Liver (tissue), 9 donors: ENCODE data around the gene CCN5. TPM values are rescaled to one million over a fixed set of nuclear protein-coding genes. Genes with fewer than 3 reads are reported as not detected.

Experiments
- DNase-seq: peaks from one replicate; pipeline ENCODE4 v3.0.0-alpha.2; 2017; ENCODE audit warnings: low spot score
- H3K27ac ChIP-seq, 2 donors: one replicate each; pipeline ENCODE4 v1.7.0; 2013; ENCODE audit warnings: inconsistent platforms in 2 of 2, low read length in 2 of 2, control low read depth in 1 of 2, low read depth in 1 of 2, mild to moderate bottlenecking in 1 of 2
- H3K27me3 ChIP-seq, 4 donors: one replicate each; pipeline versions ENCODE4 v1.6.1 to v1.7.0; 2013; ENCODE audit warnings: low read length in 3 of 4, inconsistent platforms in 1 of 4, mild to moderate bottlenecking in 1 of 4, moderate library complexity in 1 of 4; ENCODE audit not compliant: control insufficient read depth in 4 of 4, insufficient read depth in 4 of 4
- H3K36me3 ChIP-seq, 4 donors: one replicate each; pipeline versions ENCODE4 v1.6.1 to v1.7.0; 2013; ENCODE audit warnings: low read length in 3 of 4, mild to moderate bottlenecking in 3 of 4, low read depth in 1 of 4, moderate library complexity in 1 of 4; ENCODE audit not compliant: control insufficient read depth in 4 of 4, insufficient read depth in 3 of 4
- H3K4me1 ChIP-seq, 4 donors: one replicate each; pipeline versions ENCODE4 v1.6.1 to v1.7.0; 2013; ENCODE audit warnings: low read length in 3 of 4, mild to moderate bottlenecking in 3 of 4, moderate library complexity in 1 of 4; ENCODE audit not compliant: control insufficient read depth in 4 of 4, insufficient read depth in 4 of 4
- H3K4me3 ChIP-seq, 3 donors: one replicate each; pipeline versions ENCODE4 v1.6.1 to v1.7.0; 2013; ENCODE audit warnings: low read length in 3 of 3, control low read depth in 1 of 3, low read depth in 1 of 3, mild to moderate bottlenecking in 1 of 3
- H3K9ac ChIP-seq, 2 donors: one replicate each; pipeline ENCODE4 v1.7.0; 2013; ENCODE audit warnings: low read length in 2 of 2, mild to moderate bottlenecking in 2 of 2, moderate library complexity in 2 of 2, control low read depth in 1 of 2, low read depth in 1 of 2
- H3K9me3 ChIP-seq, 4 donors: one replicate each; pipeline versions ENCODE4 v1.6.1 to v1.7.0; 2013; ENCODE audit warnings: low read length in 3 of 4; ENCODE audit not compliant: control insufficient read depth in 4 of 4
- CTCF ChIP-seq: fragments of 150-350 bp; IDR thresholded peaks from 2 replicates; pipeline ENCODE4 v1.5.1; 2017; ENCODE audit warnings: improper control_type of control experiment, low read depth, low read length; ENCODE audit not compliant: missing input control
- FOXA1 ChIP-seq: IDR thresholded peaks from 2 replicates; pipeline ENCODE4 v1.6.1; 2016; ENCODE audit warnings: antibody characterized with exemption
- FOXA2 ChIP-seq: IDR thresholded peaks from 2 replicates; pipeline ENCODE4 v1.6.1; 2016; ENCODE audit warnings: antibody characterized with exemption
- GABPA ChIP-seq, 2 donors: IDR thresholded peaks in 1 of 2; conservative IDR thresholded peaks in 1 of 2; 2 replicates each; pipeline ENCODE4 v1.6.1; 2016; ENCODE audit warnings: antibody characterized with exemption in 2 of 2, mild to moderate bottlenecking in 1 of 2, moderate library complexity in 1 of 2
- HNF4A ChIP-seq, 2 donors: conservative IDR thresholded peaks; 2 replicates each; pipeline ENCODE4 v1.6.1; 2016; ENCODE audit warnings: antibody characterized with exemption in 2 of 2, mild to moderate bottlenecking in 2 of 2
- HNF4G ChIP-seq: IDR thresholded peaks from 2 replicates; pipeline ENCODE4 v1.6.1; 2016; ENCODE audit warnings: antibody characterized with exemption
- JUND ChIP-seq, 2 donors: IDR thresholded peaks; 2 replicates each; pipeline ENCODE4 v1.6.1; 2016; ENCODE audit warnings: antibody characterized with exemption in 2 of 2
- MAX ChIP-seq: IDR thresholded peaks from 2 replicates; pipeline ENCODE4 v1.6.1; 2016; ENCODE audit warnings: antibody characterized with exemption
- NR2F2 ChIP-seq: IDR thresholded peaks from 2 replicates; pipeline ENCODE4 v1.6.1; 2016; ENCODE audit warnings: antibody characterized with exemption
- RAD21 ChIP-seq, 2 donors: IDR thresholded peaks; 2 replicates each; pipeline ENCODE4 v1.6.1; 2016; ENCODE audit warnings: antibody characterized with exemption in 2 of 2, mild to moderate bottlenecking in 2 of 2
- REST ChIP-seq: IDR thresholded peaks from 2 replicates; pipeline ENCODE4 v1.6.1; 2016; ENCODE audit warnings: antibody characterized with exemption, mild to moderate bottlenecking
- RXRA ChIP-seq, 2 donors: IDR thresholded peaks; 2 replicates each; pipeline ENCODE4 v1.6.1; 2017 to 2018; ENCODE audit warnings: antibody characterized with exemption in 2 of 2, mild to moderate bottlenecking in 1 of 2
- SP1 ChIP-seq: IDR thresholded peaks from 2 replicates; pipeline ENCODE4 v1.6.1; 2018; ENCODE audit warnings: antibody characterized with exemption, mild to moderate bottlenecking
- TAF1 ChIP-seq: conservative IDR thresholded peaks from 2 replicates; pipeline ENCODE4 v1.6.1; 2016; ENCODE audit warnings: antibody characterized with exemption, mild to moderate bottlenecking
- YY1 ChIP-seq: IDR thresholded peaks from 2 replicates; pipeline ENCODE4 v1.6.1; 2016; ENCODE audit warnings: antibody characterized with exemption, mild to moderate bottlenecking
- ZBTB33 ChIP-seq: IDR thresholded peaks from 2 replicates; pipeline ENCODE4 v1.6.1; 2016; ENCODE audit warnings: antibody characterized with exemption
- WGBS: extraction: QIAGEN DNeasy Blood & Tissue Kit; methylation state at CpG from one replicate; pipeline ENCODE4 v1.1.7; 2013; 5-methylcytosine and 5-hydroxymethylcytosine counted together
- polyA plus RNA-seq, 2 donors: library from polyadenylated mRNA; stranded (reverse) in 1 of 2; unstranded in 1 of 2; fragments of 200-250 nt in 1 of 2; fragments of >200 nt in 1 of 2; fragmentation: Nextera tagmentation in 1 of 2; extraction: Ambion mirVana in 1 of 2; gene quantifications; one replicate each; pipeline versions ENCODE4 v1.2.1 to v1.2.3, GENCODE V29; 2013 to 2015
- total RNA-seq, 2 donors: library from RNA; depleted of rRNA; stranded (reverse); fragments of >200 nt; gene quantifications; one replicate each; pipeline ENCODE4 v1.2.3, GENCODE V29; 2014
- donor health status: healthy.
- donor health status: healthy.
- donor health status: healthy.
- donor health status: healthy.
- donor health status: healthy.

The CCN5 gene
- total and polyA plus RNA-seq, 4 donors, result 1.2 to 3.6 (median 1.9) TPM; not detected in 1

GRCh38 chr20:44720621-44720996, 5.4 kb downstream of the CCN5 start:
- TF ChIP-seq TAF1 (no peak), RAD21 (IDR thresholded peaks at IDR 0.05) (no peak), JUND (IDR thresholded peaks at IDR 0.05) (no peak), GABPA (IDR thresholded peaks at IDR 0.05 in 1 of 2, conservative IDR thresholded peaks at IDR 0.05 in 1 of 2) (no peak)
- WGBS, result 76% methylated on average over 7 of the region's 7 CpGs
- DNase-seq, result no peak
- no peak overlapping the region for H3K27ac ChIP-seq
- no peaks in the 10 kb centered on the region for H3K9me3 ChIP-seq
- no peaks in the 10 kb centered on the region for H3K27me3 ChIP-seq
- no peak overlapping the region for H3K4me3 ChIP-seq
- no peaks in the 10 kb centered on the region for H3K4me1 ChIP-seq
- H3K36me3 ChIP-seq, result no peaks in the 10 kb centered on the region
- no peak overlapping the region for H3K9ac ChIP-seq

GRCh38 chr20:44720997-44721784, 6.0 kb downstream of the CCN5 start:
- Histone ChIP-seq H3K9me3 (no peaks in the 10 kb centered on the region), H3K27me3 (peaks cover 0 to 1% (median 0%) of the 10 kb centered on the region in 4 donors), H3K27ac (no peak overlapping the region), H3K9ac (no peak overlapping the region), H3K4me3 (no peak overlapping the region), H3K36me3 (no peaks in the 10 kb centered on the region), H3K4me1 (no peaks in the 10 kb centered on the region)
- DNase-seq, result no peak
- 61% methylated on average over 11 of the region's 11 CpGs for WGBS
- TF ChIP-seq RXRA (IDR thresholded peaks at IDR 0.05), result no peak
- no peak for TF ChIP-seq GABPA (IDR thresholded peaks at IDR 0.05 in 1 of 2, conservative IDR thresholded peaks at IDR 0.05 in 1 of 2)
- TF ChIP-seq HNF4A (conservative IDR thresholded peaks at IDR 0.05), result no peak
- no peak for TF ChIP-seq FOXA1
- no peak for TF ChIP-seq RAD21 (IDR thresholded peaks at IDR 0.05)
- no peak for TF ChIP-seq YY1
- no peak for TF ChIP-seq NR2F2
- TF ChIP-seq FOXA2, result no peak
- TF ChIP-seq JUND (IDR thresholded peaks at IDR 0.05), result no peak
- TF ChIP-seq HNF4G, result no peak
- TF ChIP-seq REST, result no peak
- no peak for TF ChIP-seq MAX

GRCh38 chr20:44721785-44722054, 6.6 kb downstream of the CCN5 start:
- no peak for TF ChIP-seq FOXA1
- TF ChIP-seq MAX, result no peak
- no peak for TF ChIP-seq GABPA (IDR thresholded peaks at IDR 0.05 in 1 of 2, conservative IDR thresholded peaks at IDR 0.05 in 1 of 2)
- TF ChIP-seq ZBTB33, result no peak
- TF ChIP-seq SP1, result no peak
- no peak for TF ChIP-seq JUND (IDR thresholded peaks at IDR 0.05)
- no peak for TF ChIP-seq TAF1
- no peak for TF ChIP-seq CTCF
- TF ChIP-seq YY1, result no peak
- 95% methylated on average over 1 of the region's 1 CpG for WGBS
- H3K36me3 ChIP-seq, result no peaks in the 10 kb centered on the region
- no peak overlapping the region for H3K9ac ChIP-seq
- H3K4me1 ChIP-seq, result no peaks in the 10 kb centered on the region
- H3K27me3 ChIP-seq, result peaks cover 0 to 2% (median 0%) of the 10 kb centered on the region in 4 donors
- no peaks in the 10 kb centered on the region for H3K9me3 ChIP-seq
- H3K27ac ChIP-seq, result no peak overlapping the region
- no peak overlapping the region for H3K4me3 ChIP-seq
- no peak for DNase-seq
